A549 (cell line): ENCODE measurements around the gene RYR3.

Source experiments
- CEBPB ChIP-seq, 2 experiments: fragments of >200 bp in 1 of 2; sonication (Bioruptor Twin) in 1 of 2; formaldehyde crosslinking in 1 of 2; IDR thresholded peaks; 2 replicates each; pipeline ENCODE4 v1.6.1; 2012 to 2016
- KDM5A ChIP-seq: fragments of 200-600 bp; sonication (generic); IDR thresholded peaks from 2 replicates; pipeline ENCODE4 v1.6.1; 2016; ENCODE audit warnings: antibody characterized with exemption, mild to moderate bottlenecking
- MYC ChIP-seq: IDR thresholded peaks from 2 replicates; pipeline ENCODE4 v1.6.1; 2012; ENCODE audit warnings: mild to moderate bottlenecking, inconsistent platforms, low read length, improper control_type of control experiment, borderline replicate concordance
- PBX3 ChIP-seq: IDR thresholded peaks from 2 replicates; pipeline ENCODE4 v1.6.1; 2012
- POLR2A ChIP-seq: IDR thresholded peaks from 2 replicates; pipeline ENCODE4 v1.6.1; 2012; ENCODE audit warnings: mild to moderate bottlenecking, low read length
- SMC3 ChIP-seq: fragments of >200 bp; sonication (Bioruptor Twin); formaldehyde crosslinking; IDR thresholded peaks from 3 replicates; pipeline ENCODE4 v1.6.1; 2018; ENCODE audit warnings: inconsistent platforms
- TFCP2L1 ChIP-seq: fragments of 250-450 bp; sonication (Bioruptor Pico); IDR thresholded peaks from 2 replicates; pipeline ENCODE4 v1.5.0; 2021; ENCODE audit warnings: mild to moderate bottlenecking
- TF ChIP-seq, protein P1 (sequence below): fragments of >200 bp; sonication (Bioruptor Twin); formaldehyde crosslinking; IDR thresholded peaks from 3 replicates; pipeline ENCODE4 v1.5.1; 2016

- TF ChIP-seq CEBPB (IDR thresholded peaks at IDR 0.05) (no peak), MYC (no peak), POLR2A (no peak), TFCP2L1 (CRISPR knock-in tag) (no peak), PBX3 (no peak), KDM5A (no peak), SMC3 (no peak)
- TF ChIP-seq, protein P1, sequence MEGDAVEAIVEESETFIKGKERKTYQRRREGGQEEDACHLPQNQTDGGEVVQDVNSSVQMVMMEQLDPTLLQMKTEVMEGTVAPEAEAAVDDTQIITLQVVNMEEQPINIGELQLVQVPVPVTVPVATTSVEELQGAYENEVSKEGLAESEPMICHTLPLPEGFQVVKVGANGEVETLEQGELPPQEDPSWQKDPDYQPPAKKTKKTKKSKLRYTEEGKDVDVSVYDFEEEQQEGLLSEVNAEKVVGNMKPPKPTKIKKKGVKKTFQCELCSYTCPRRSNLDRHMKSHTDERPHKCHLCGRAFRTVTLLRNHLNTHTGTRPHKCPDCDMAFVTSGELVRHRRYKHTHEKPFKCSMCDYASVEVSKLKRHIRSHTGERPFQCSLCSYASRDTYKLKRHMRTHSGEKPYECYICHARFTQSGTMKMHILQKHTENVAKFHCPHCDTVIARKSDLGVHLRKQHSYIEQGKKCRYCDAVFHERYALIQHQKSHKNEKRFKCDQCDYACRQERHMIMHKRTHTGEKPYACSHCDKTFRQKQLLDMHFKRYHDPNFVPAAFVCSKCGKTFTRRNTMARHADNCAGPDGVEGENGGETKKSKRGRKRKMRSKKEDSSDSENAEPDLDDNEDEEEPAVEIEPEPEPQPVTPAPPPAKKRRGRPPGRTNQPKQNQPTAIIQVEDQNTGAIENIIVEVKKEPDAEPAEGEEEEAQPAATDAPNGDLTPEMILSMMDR: no peak
Observed at GRCh38 chr15:33831646-33832045, 520.9 kb downstream of the RYR3 start.
